Measurements from ENCODE around the gene RBFOX2.
"Not testable (repeated sequence)": the region's sequence is repeated elsewhere in the genome, so short reads cannot be mapped to it uniquely, and the experiment has no call there.

GRCh38 chr22:35801301-35801700 is 227.3 kb downstream of the RBFOX2 start:
- not testable (repeated sequence) for TF ChIP-seq CTCF (IDR thresholded peaks at IDR 0.05; ENCODE audit: low read length); EZH2 (IDR thresholded peaks at IDR 0.05; ENCODE audit: borderline replicate concordance, low read length)

Data from OCI-LY1 (cell line).